ENCODE measurements around the gene SCAMP2.

DNA sequence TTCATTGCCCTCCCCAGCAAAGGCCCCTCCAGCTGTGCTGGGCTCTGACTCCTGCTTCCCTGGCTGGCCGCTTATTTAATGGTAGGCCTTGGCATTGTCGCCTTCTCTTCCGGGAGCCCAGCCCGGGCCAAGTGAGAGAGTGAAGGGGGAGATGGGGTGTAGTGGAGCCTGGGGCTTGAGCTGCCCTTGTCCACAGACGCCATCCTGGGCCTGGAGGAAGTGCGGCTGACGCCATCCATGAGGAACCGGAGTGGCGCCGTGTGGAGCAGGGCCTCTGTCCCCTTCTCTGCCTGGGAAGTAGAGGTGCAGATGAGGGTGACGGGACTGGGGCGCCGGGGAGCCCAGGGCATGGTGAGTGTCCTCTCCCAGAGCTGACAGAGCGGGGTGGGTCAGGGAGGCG, 57.2 kb downstream of the SCAMP2 start:
- TF ChIP-seq POLR2A (IDR thresholded peaks at IDR 0.05) (no peak), POLR2AphosphoS5 (IDR thresholded peaks at IDR 0.05) (no peak)
- TF ChIP-seq, protein P1, sequence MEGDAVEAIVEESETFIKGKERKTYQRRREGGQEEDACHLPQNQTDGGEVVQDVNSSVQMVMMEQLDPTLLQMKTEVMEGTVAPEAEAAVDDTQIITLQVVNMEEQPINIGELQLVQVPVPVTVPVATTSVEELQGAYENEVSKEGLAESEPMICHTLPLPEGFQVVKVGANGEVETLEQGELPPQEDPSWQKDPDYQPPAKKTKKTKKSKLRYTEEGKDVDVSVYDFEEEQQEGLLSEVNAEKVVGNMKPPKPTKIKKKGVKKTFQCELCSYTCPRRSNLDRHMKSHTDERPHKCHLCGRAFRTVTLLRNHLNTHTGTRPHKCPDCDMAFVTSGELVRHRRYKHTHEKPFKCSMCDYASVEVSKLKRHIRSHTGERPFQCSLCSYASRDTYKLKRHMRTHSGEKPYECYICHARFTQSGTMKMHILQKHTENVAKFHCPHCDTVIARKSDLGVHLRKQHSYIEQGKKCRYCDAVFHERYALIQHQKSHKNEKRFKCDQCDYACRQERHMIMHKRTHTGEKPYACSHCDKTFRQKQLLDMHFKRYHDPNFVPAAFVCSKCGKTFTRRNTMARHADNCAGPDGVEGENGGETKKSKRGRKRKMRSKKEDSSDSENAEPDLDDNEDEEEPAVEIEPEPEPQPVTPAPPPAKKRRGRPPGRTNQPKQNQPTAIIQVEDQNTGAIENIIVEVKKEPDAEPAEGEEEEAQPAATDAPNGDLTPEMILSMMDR (IDR thresholded peaks at IDR 0.05): no peak
